Umbilical cord (tissue), 2 donors: ENCODE measurements around the gene CCDC51. TPM values are rescaled to one million over a fixed set of nuclear protein-coding genes. Genes with fewer than 3 reads are reported as not detected.

Experiments used
- DNase-seq: peaks from one replicate; pipeline ENCODE4 v3.0.0-alpha.2; 2015; ENCODE audit warnings: low spot score
- total RNA-seq: library from RNA; depleted of rRNA; stranded (reverse); fragments of >200 nt; gene quantifications from one replicate; pipeline ENCODE4 v1.2.3, GENCODE V29; 2014; ENCODE audit warnings: low replicate concordance; ENCODE audit not compliant: insufficient read depth

Gene CCDC51
- total RNA-seq, 1 donor from 2014 or later = 4.8 TPM

- DNase-seq = no peak
These were observed 20.8 kb downstream of the CCDC51 start for GRCh38 chr3:48419149-48419548.

GRCh38 chr3:48418651-48419050, 21.3 kb downstream of the CCDC51 start:
- DNase-seq = no peak

GRCh38 chr3:48418140-48418539, 21.8 kb downstream of the CCDC51 start:
- no peak for DNase-seq

DNA sequence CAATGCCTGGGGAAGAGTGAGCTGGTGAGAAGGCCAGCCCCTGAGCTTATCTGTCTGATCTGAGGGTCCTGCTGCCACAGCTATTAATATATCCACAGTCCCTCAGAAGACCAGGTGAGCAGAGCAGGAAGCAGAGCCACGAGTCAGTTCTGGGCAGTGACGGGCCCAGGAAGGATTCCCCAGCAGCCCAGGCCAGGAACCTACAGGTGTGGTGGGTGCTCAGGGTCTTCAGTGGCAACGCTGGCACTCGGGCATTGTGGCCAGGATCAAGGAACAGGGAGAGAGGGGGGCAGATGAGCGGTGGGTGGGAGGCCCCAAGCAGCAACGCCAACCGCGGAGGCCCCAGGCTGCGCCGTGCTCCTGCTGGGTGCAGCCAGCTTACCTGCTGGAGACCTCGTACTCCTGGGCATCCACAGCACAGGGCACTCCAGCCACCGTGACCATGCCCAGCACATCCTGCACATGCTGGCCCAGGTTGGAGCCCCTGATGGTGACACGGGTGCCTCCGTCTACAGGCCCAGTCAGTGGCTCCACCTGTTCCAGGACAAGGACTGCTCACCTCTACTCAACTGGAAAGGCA, 22.3 kb downstream of the CCDC51 start:
- DNase-seq = no peak

DNA sequence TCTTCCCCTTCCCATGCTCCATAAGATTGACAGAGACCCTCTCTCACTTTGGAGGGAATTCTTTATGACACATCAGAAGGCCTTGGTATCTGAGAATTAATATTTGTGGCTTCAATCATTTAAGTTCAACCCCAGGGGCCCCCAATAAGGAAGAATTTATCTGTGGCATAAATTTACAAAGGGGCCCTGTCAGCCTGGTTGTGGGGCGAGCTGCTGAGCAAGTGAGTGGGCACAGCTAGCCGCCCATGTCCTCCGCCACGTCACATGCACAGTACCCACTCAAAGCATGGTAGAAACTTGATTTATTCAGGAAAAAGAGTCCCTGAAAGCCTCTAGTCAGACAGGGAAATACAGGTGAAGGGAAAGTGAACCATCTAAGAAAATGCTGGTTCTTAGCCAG, 23.4 kb downstream of the CCDC51 start:
- DNase-seq = no peak

GRCh38 chr3:48416091-48416505, 23.8 kb downstream of the CCDC51 start:
- no peak for DNase-seq

DNA sequence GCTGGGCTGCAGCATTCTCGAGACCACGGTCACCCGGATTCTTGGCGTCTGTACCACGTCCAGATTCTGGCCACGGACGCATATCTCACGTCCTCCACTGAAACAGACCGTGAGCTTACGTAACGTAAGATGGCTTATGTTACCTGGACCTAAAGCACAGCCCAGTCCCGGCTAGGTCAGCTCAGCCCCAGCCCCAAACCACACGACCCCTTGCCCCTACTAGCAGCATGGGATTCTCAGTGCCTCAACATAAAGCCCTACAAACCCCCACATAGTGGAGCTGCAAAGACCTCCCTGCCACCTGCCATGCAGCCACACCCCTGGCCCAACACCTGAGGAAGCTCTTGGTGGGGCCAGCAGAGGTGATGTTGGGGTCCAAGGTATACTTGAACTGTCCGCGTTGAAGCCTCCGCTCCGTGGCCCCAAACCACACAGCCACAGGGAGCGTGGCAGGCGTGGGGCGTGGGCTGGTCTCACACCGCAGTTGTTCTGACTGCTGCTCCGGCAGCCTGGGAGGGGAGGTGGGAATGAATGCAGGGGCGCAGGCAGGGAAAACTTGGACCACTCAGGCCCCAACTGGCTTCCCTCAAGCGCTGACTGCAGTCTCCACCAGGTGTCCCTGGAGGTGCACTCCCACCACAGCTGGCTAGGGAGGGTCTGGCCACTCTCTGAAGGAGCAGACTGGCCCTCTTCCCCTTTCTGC, 24.5 kb downstream of the CCDC51 start:
- no peak for DNase-seq

DNA sequence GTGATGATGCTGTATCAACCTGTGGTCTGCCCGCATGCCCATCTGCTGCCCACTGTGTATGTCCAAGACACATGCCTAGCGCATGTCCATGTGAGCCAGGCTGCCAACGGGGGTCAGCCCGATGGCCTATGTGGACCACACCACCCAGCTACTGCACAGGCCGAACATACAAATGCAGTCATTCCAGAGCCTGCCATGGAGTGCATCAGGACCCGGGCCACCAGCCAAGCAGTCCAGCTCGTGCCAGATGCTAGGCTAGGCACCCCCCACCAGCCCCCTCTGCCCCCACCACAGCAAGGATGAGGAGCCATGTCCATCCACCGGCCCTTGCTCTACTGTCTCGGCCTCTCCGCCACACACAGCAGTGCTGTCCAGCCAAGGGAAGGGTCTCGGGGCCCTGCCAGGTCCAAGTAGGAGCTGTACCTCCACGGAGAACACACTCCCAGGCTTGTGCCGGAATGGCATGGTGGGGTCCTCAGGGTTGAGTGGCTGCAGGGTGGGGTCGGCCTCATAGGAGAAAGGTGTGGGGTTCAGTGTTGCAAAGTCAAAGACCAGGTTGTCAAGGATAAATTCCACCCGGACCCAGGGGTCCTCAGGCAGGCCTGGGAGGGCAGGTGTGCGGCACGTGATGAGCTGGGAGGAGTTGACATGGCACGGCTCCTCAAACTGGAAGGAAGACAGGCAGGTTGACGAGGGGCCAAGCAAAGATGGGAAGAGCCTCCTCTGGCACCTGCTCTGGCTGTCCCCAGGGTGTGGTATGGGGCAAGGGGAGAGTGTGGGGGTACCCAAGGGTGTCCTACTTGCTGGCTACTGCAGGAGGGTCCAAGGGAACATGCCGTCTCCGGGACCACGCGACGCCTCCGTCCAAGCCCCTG, 25.3 kb downstream of the CCDC51 start:
- no peak for DNase-seq

DNA sequence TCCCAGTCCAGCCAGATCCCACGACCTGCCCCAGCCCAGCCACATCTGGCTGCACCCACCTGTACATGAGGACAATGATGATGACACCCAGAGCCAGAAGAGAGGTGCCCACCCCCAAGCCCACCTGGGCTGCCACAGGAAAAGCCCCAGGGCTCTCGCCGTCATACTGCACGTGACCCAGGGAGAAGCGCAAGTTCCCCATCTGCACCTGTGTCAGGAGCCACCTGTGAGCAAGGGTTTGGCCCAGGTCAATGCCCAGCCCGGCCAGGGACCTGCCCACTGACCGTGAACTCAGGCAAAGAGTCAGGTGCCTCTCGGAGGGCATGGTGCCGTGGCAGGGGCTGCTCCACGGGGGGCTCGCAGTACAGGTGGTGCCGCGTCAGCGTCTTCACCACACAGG, 26.3 kb downstream of the CCDC51 start:
- DNase-seq = no peak

GRCh38 chr3:48413086-48413485, 26.8 kb downstream of the CCDC51 start:
- DNase-seq = no peak

DNA sequence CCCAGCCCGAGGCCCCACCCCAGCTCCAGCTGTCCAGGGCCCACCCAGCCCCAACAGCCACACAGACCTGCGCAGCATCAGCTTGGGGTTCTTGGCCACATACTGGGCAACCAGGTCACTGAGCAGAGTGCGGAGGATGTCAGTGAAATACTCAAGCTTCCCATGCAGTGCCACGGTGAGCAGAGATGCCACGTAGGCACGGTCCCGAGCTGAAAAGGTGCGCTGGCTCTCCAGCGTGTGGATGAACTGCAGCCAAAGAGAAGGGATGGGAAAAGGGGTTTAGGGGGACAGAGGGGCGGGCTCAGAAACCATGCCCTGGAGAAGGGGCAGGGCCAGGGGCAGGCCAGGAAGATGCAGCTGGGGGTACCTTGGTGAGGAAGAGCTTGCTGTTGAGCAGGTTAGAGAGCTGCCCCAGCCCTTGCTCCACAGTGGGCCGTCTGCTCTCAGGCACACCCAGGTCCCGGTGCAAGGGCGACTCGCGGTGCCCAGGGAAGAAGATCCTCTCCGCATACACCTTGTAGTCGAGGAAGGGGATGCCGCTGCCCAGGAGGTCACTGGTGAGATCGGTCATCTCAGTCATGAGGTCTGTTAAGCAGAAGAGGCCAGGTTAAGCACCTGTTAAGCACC, 27.4 kb downstream of the CCDC51 start:
- no peak for DNase-seq

DNA sequence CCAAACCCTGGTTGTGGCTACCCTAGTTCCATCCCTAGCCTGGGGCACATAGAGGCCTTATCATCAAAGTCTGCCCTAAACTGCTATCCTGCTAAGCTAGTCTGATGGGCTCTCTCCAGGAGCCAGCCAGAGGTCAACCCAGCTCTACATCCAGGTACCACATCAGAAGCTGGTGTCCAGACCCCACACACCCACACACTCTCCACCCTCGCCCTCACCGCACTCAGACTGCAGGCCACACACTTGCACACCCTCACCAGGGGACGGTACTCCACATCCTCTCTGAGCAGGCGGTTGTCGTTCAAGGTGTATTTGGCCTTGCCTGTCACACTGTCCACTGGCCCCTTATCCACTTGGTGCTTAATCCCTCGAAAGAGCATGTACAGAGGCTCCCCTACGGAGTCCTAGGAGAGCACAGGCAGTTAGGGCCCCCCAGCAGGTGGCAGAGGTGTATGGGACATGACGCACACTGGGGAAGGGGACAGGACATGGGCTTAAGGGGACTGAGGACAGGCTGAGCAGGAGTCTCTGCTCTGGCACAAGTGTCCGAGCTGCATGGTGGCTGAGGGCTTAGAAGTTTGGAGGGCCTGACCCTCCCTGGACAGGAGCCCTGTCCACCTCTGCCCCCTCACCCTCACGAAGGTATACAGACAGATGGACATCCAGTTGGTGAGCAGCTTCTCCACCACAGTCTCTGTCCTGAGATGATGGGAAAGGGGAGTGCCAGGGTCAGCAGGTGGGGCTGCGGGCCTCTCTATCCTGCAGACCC, 28.1 kb downstream of the CCDC51 start:
- no peak for DNase-seq

DNA sequence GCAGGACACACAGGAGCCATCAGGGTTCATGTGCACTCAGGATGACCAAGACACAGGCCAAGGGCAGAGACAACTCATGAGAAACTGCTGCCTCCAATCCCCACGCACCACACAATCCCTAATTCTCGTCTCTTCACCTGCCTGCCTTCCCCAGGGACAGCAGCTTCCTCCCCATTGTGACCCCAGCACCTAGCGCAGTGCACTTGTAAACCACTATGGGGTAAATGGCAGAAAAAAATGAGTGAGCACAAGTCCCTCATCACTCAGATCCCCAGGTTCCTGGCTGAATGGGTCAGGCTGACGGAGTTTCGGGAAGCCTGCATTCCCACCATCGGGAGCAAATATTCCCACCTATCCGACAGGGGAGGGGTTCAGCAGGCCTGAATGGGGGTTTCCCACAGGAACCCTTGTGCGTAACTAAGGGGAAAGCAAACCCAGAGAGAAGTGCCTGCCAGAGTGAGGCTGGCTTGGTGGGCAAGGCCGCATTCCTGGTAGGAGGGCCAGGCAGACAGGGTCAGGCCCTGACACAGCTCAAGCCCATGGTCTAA, 28.8 kb downstream of the CCDC51 start:
- DNase-seq = no peak

- DNase-seq = no peak
These were observed 29.5 kb downstream of the CCDC51 start for GRCh38 chr3:48410205-48411040.

DNA sequence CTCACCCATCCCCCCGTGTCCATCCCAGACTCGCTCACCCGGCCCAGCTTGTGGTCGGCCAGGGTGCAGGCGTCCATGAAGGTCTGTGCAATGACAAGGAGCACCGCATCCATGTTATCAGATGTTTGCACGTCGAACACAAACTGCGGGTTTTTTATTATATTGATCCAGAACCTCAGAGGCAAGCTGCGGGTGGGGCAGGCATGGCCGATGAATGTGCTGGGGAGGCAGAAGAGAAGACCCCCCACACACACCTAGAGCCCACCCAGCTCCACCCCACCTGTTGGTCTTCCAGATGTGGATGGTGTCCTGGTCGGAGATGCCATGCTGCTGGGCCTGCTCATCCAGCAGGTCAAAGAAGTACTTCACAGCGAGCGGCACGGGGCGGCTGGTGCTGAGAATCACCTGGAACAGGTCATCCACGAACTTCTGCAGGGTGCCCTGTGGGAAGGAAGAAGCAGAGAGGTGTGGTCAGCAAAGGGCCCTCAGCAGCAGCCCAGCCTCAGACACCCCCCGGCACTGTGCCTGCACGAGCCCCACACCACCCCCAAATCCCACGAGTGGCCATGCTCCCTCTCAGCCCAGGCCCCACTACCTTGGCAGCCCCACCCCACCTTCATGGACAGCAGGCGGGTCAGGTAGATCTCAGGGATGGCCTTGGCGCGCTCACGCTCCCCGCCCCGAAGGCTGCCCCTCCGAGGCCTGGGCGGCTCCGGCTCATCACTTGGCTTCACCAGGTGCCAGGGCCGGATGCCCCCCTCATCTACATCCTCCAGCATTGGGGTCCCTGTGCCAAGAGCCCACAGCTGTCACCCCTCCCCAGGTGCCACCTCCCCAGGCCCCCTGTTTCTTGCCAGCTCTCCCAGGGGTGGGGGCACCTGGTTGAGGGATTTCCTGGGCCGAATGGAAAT, 30.4 kb downstream of the CCDC51 start:
- DNase-seq = no peak

- no peak for DNase-seq
These were observed 31.1 kb downstream of the CCDC51 start for GRCh38 chr3:48408823-48409281.

DNA sequence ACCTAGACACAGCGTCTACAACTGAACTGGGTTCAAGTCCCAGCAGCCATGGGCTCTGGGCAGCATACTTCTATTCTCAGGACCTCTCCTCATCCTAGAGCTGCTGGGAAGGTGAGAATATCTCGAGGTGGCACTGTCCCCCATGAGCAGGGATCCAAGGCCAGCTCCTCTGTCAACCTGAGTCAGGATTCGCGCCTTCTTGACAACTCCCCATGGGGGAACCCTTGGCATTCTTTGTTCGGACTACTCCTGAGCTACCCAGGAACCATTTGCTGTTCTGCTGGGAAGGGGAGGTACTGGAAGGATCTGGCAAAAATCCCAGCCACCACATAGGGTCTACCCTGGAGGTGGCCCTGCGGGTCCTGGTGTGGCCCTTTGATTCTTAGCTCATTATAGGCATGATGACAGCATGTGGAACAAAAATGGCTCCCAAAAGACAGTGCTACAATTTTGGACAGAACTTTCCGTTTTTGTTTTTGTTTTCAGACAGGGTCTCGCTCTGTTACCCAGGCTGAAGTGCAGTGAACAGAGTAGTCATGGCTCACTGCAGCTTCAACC, 32.3 kb downstream of the CCDC51 start:
- no peak for DNase-seq
